Measurements from ENCODE around the gene UBE2I.

- no peak for TF ChIP-seq CTCF (IDR thresholded peaks at IDR 0.05)
- no peak for TF ChIP-seq POLR2AphosphoS5 (IDR thresholded peaks at IDR 0.05)
- TF ChIP-seq POLR2A (IDR thresholded peaks at IDR 0.05): no peak
Observed at GRCh38 chr16:1312903-1313302, 3.5 kb downstream of the UBE2I start.

Data from prostate gland (tissue), 2 donors.